ENCODE measurements around the gene TAX1BP3. TPM values are rescaled to one million over a fixed set of nuclear protein-coding genes. Genes with fewer than 3 reads are reported as not detected.

Gene TAX1BP3
- polyA plus RNA-seq, 3 donors: 29.6 to 71.8 (median 70.9) TPM

GRCh38 chr17:3641014-3641413, 27.4 kb downstream of the TAX1BP3 start:
- Mint-ChIP-seq H3K9me3 (peaks cover 0 to 2% (median 0%) of the 10 kb centered on the region in 7 donors), H3K4me1 (peaks cover 36% of the 10 kb centered on the region), H3K27ac (peak overlapping the region in 3 of 7 donors; percentile 50 to 87 (median 87)), H3K4me3 (no peak overlapping the region), H3K36me3 (peaks cover 15 to 48% of the 10 kb centered on the region in 2 donors), H3K27me3 (ENCODE audit: low read depth in 3 of 3) (peaks cover 0 to 2% (median 0%) of the 10 kb centered on the region in 3 donors)
- 100% methylated on average over 1 of the region's 3 CpGs for WGBS (ENCODE audit: insufficient coverage)
- H3K79me2 ChIP-seq (ENCODE audit: insufficient read depth, low read length): peaks cover 11% of the 10 kb centered on the region
- H3K9ac ChIP-seq (ENCODE audit: insufficient read depth, low read length, poor library complexity, severe bottlenecking): no peak overlapping the region
- H3K27me3 ChIP-seq (ENCODE audit: control insufficient read depth in 2 of 2, insufficient read depth in 2 of 2, low read length in 2 of 2): no peaks in the 10 kb centered on the region
- TF ChIP-seq CTCF (IDR thresholded peaks at IDR 0.05): no peak
- H3K4me2 ChIP-seq (replicated peaks; ENCODE audit: extremely low read depth, low read length, poor library complexity, severe bottlenecking): no peak overlapping the region
- no peak overlapping the region for H3K4me3 ChIP-seq (replicated peaks in 1 of 3; ENCODE audit: low read depth in 2 of 3, low read length in 3 of 3)
- no peak overlapping the region for H2AFZ ChIP-seq (ENCODE audit: insufficient read depth, low read depth, low read length, poor library complexity, severe bottlenecking)
- intact Hi-C loops (cut with micrococcal nuclease): no loop called here
- no peaks in the 10 kb centered on the region for H4K20me1 ChIP-seq (ENCODE audit: insufficient read depth, low read length)
- no peak for DNase-seq
- H3K4me1 ChIP-seq (ENCODE audit: control insufficient read depth in 1 of 2, insufficient read depth in 2 of 2, low read length in 2 of 2): peaks cover 28 to 35% of the 10 kb centered on the region in 2 donors
- no peaks in the 10 kb centered on the region for H3K9me3 ChIP-seq (replicated peaks in 1 of 2; ENCODE audit: control insufficient read depth in 1 of 2, insufficient read depth in 1 of 2, low read length in 2 of 2)
- peaks cover 2 to 15% of the 10 kb centered on the region in 2 donors for H3K36me3 ChIP-seq (replicated peaks in 1 of 2; ENCODE audit: control insufficient read depth in 1 of 2, insufficient read depth in 2 of 2, low read length in 2 of 2)
- H3K27ac ChIP-seq (ENCODE audit: low read depth in 1 of 2, low read length in 2 of 2): no peak overlapping the region

- WGBS (ENCODE audit: insufficient coverage): 20% methylated on average over 2 of the region's 7 CpGs
- Mint-ChIP-seq H3K4me1 (peaks cover 40% of the 10 kb centered on the region), H3K9me3 (peaks cover 0 to 2% (median 0%) of the 10 kb centered on the region in 7 donors), H3K27me3 (ENCODE audit: low read depth in 3 of 3) (peaks cover 0 to 2% (median 0%) of the 10 kb centered on the region in 3 donors), H3K36me3 (peaks cover 11 to 38% of the 10 kb centered on the region in 2 donors), H3K4me3 (peak overlapping the region; percentile 51 to 53), H3K27ac (peak overlapping the region; percentile 87 to 94 (median 90))
- no peak overlapping the region for H3K9ac ChIP-seq (ENCODE audit: insufficient read depth, low read length, poor library complexity, severe bottlenecking)
- H3K4me3 ChIP-seq (replicated peaks in 1 of 3; ENCODE audit: low read depth in 2 of 3, low read length in 3 of 3): peak overlapping the region in 1 of 3 experiments; percentile 36
- peak overlapping the region; percentile 55 for H2AFZ ChIP-seq (ENCODE audit: insufficient read depth, low read depth, low read length, poor library complexity, severe bottlenecking)
- no peaks in the 10 kb centered on the region for H3K9me3 ChIP-seq (replicated peaks in 1 of 2; ENCODE audit: control insufficient read depth in 1 of 2, insufficient read depth in 1 of 2, low read length in 2 of 2)
- no peaks in the 10 kb centered on the region for H3K27me3 ChIP-seq (ENCODE audit: control insufficient read depth in 2 of 2, insufficient read depth in 2 of 2, low read length in 2 of 2)
- peak; percentile 30 to 69 (median 41) for DNase-seq
- H3K4me1 ChIP-seq (ENCODE audit: control insufficient read depth in 1 of 2, insufficient read depth in 2 of 2, low read length in 2 of 2): peaks cover 34 to 44% of the 10 kb centered on the region in 2 donors
- H3K36me3 ChIP-seq (replicated peaks in 1 of 2; ENCODE audit: control insufficient read depth in 1 of 2, insufficient read depth in 2 of 2, low read length in 2 of 2): peaks cover 2 to 13% of the 10 kb centered on the region in 2 donors
- H3K79me2 ChIP-seq (ENCODE audit: insufficient read depth, low read length): peaks cover 18% of the 10 kb centered on the region
- H3K27ac ChIP-seq (ENCODE audit: low read depth in 1 of 2, low read length in 2 of 2): peak overlapping the region; percentile 52 to 74
- peak overlapping the region; percentile 33 for H3K4me2 ChIP-seq (replicated peaks; ENCODE audit: extremely low read depth, low read length, poor library complexity, severe bottlenecking)
- H4K20me1 ChIP-seq (ENCODE audit: insufficient read depth, low read length): no peaks in the 10 kb centered on the region
- no peak for TF ChIP-seq CTCF (IDR thresholded peaks at IDR 0.05)
- intact Hi-C loops (cut with micrococcal nuclease): loop anchor here (2.0 to 10.0 kb wide), 2 partner anchors 593 to 595 kb away; no protein-coding TSS in a partner anchor
Observed at GRCh38 chr17:3639981-3640596, 28.3 kb downstream of the TAX1BP3 start.
